Measurements from ENCODE around the gene PPL. TPM values are rescaled to one million over a fixed set of nuclear protein-coding genes. Genes with fewer than 3 reads are reported as not detected.
"Not testable (repeated sequence)": the region's sequence is repeated elsewhere in the genome, so short reads cannot be mapped to it uniquely, and the experiment has no call there.

PPL gene
- total and polyA plus RNA-seq, 2 experiments from 2014 or later, result 32.8 to 44.5 TPM

DNA sequence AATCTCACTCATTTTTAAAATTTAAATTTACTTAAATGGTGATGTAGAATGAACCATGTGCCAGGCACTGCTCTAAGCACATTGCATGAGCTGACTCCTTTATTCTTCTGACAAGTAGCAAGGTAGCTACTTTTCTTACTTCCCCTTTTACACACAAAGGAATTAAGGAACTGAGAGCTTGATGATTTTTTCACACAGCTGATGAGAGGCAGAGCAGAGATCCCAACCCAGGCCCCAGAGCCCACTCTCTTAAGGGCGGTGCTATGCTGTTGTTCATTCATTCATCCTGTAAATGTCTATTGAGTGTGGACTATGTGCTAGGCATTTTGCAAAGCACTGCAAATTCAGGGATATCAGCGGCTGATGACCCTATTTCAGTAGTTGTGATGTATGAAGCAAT, 39.1 kb upstream of the PPL start:
- Histone ChIP-seq H3K9me3 (ENCODE audit: low read depth) (no peaks in the 10 kb centered on the region), H3K4me2 (no peak overlapping the region), H3K4me3 (no peak overlapping the region), H4K20me1 (ENCODE audit: insufficient read depth, poor library complexity, severe bottlenecking) (no peaks in the 10 kb centered on the region), H3K27me3 (no peaks in the 10 kb centered on the region), H3K79me2 (no peaks in the 10 kb centered on the region), H2AFZ (no peak overlapping the region), H3K4me1 (ENCODE audit: insufficient read depth) (no peaks in the 10 kb centered on the region), H3K36me3 (replicated peaks; ENCODE audit: insufficient read depth, low read depth) (no peaks in the 10 kb centered on the region), H3K27ac (no peak overlapping the region), H3K9me2 (replicated peaks; ENCODE audit: insufficient read depth) (no peaks in the 10 kb centered on the region)
- no peak for DNase-seq (ENCODE audit: low spot score)
- TF ChIP-seq EZH2 (IDR thresholded peaks at IDR 0.05; ENCODE audit: borderline replicate concordance), result no peak
- TF ChIP-seq EZH2phosphoT487 (IDR thresholded peaks at IDR 0.05; ENCODE audit: low read depth, severe bottlenecking, unreplicated experiment), result no peak
- TF ChIP-seq CTCF (IDR thresholded peaks at IDR 0.05; ENCODE audit: poor library complexity), result no peak
- WGBS (ENCODE audit: low lambda C conversion rate, missing lambda C conversion rate), result 91% methylated on average over 2 of the region's 2 CpGs

DNA sequence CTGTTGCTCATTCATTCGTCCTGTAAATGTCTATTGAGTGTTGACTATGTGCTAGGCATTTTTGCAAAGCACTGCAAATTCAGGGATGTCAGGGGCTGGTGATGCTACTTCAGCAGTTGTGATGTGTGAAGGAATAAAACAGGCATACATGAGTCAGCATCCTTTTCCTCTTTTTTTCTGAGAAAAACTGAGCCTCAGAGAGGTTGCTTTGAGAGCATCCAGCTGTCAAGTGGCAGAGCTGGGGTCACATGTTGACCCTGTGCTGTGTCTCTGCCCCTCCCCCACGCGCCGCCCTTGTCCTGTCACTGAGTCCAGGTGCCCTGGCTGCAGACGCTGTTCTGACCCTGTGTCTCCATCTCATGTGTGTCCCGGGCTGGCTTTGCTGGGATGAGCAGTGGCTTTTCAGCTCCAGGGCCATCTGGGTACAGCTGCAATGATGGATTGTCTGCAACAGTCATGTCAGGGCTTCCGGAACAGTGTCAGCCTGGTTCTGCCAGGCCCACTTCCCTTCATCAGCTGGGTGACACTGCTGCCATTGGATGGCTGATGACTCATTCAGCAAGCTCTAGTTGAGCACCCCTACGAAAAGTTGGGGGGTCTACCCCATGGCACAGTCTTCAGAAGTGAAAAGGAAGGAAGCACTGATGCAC, 36.1 kb upstream of the PPL start:
- Histone ChIP-seq H3K4me3 (no peak overlapping the region), H3K9me3 (ENCODE audit: low read depth) (no peaks in the 10 kb centered on the region), H3K4me2 (no peak overlapping the region), H3K79me2 (no peaks in the 10 kb centered on the region), H3K9me2 (replicated peaks; ENCODE audit: insufficient read depth) (no peaks in the 10 kb centered on the region), H2AFZ (no peak overlapping the region), H3K36me3 (replicated peaks; ENCODE audit: insufficient read depth, low read depth) (no peaks in the 10 kb centered on the region), H3K4me1 (ENCODE audit: insufficient read depth) (no peaks in the 10 kb centered on the region), H3K27me3 (no peaks in the 10 kb centered on the region), H3K27ac (no peak overlapping the region), H4K20me1 (ENCODE audit: insufficient read depth, poor library complexity, severe bottlenecking) (no peaks in the 10 kb centered on the region)
- WGBS (ENCODE audit: low lambda C conversion rate, missing lambda C conversion rate), result 65% methylated on average over 8 of the region's 8 CpGs
- TF ChIP-seq CTCF (IDR thresholded peaks at IDR 0.05; ENCODE audit: poor library complexity) (no peak), EZH2 (IDR thresholded peaks at IDR 0.05; ENCODE audit: borderline replicate concordance) (no peak), EZH2phosphoT487 (IDR thresholded peaks at IDR 0.05; ENCODE audit: low read depth, severe bottlenecking, unreplicated experiment) (no peak)
- no peak for DNase-seq (ENCODE audit: low spot score)

GRCh38 chr16:4970010-4970409, 33.1 kb upstream of the PPL start:
- no peaks in the 10 kb centered on the region for H3K79me2 ChIP-seq
- 64% methylated on average over 3 of the region's 3 CpGs for WGBS (ENCODE audit: low lambda C conversion rate, missing lambda C conversion rate)
- H2AFZ ChIP-seq, result no peak overlapping the region

GRCh38 chr16:4968879-4969483, 32.0 kb upstream of the PPL start:
- TF ChIP-seq EZH2phosphoT487 (IDR thresholded peaks at IDR 0.05; ENCODE audit: low read depth, severe bottlenecking, unreplicated experiment), result no peak
- TF ChIP-seq EZH2 (IDR thresholded peaks at IDR 0.05; ENCODE audit: borderline replicate concordance), result no peak
- TF ChIP-seq CTCF (IDR thresholded peaks at IDR 0.05; ENCODE audit: poor library complexity), result no peak
- H2AFZ ChIP-seq, result no peak overlapping the region
- H3K9me2 ChIP-seq (replicated peaks; ENCODE audit: insufficient read depth), result no peaks in the 10 kb centered on the region
- no peaks in the 10 kb centered on the region for H3K4me1 ChIP-seq (ENCODE audit: insufficient read depth)
- DNase-seq (ENCODE audit: low spot score), result no peak
- no peaks in the 10 kb centered on the region for H4K20me1 ChIP-seq (ENCODE audit: insufficient read depth, poor library complexity, severe bottlenecking)
- no peaks in the 10 kb centered on the region for H3K27me3 ChIP-seq
- no peak overlapping the region for H3K4me3 ChIP-seq
- no peak overlapping the region for H3K27ac ChIP-seq
- H3K4me2 ChIP-seq, result no peak overlapping the region
- 54% methylated on average over 13 of the region's 13 CpGs for WGBS (ENCODE audit: low lambda C conversion rate, missing lambda C conversion rate)
- no peaks in the 10 kb centered on the region for H3K79me2 ChIP-seq
- no peaks in the 10 kb centered on the region for H3K36me3 ChIP-seq (replicated peaks; ENCODE audit: insufficient read depth, low read depth)
- no peaks in the 10 kb centered on the region for H3K9me3 ChIP-seq (ENCODE audit: low read depth)

More at GRCh38 chr16:4970010-4970409, 33.1 kb upstream of the PPL start:
- Histone ChIP-seq H3K36me3 (replicated peaks; ENCODE audit: insufficient read depth, low read depth) (no peaks in the 10 kb centered on the region), H4K20me1 (ENCODE audit: insufficient read depth, poor library complexity, severe bottlenecking) (no peaks in the 10 kb centered on the region), H3K4me2 (no peak overlapping the region), H3K9me2 (replicated peaks; ENCODE audit: insufficient read depth) (no peaks in the 10 kb centered on the region), H3K27me3 (no peaks in the 10 kb centered on the region), H3K9me3 (ENCODE audit: low read depth) (no peaks in the 10 kb centered on the region), H3K4me3 (no peak overlapping the region), H3K4me1 (ENCODE audit: insufficient read depth) (no peaks in the 10 kb centered on the region), H3K27ac (no peak overlapping the region)
- DNase-seq (ENCODE audit: low spot score), result no peak
- TF ChIP-seq EZH2 (IDR thresholded peaks at IDR 0.05; ENCODE audit: borderline replicate concordance), result no peak

GRCh38 chr16:4968278-4968677, 31.3 kb upstream of the PPL start:
- 92% methylated on average over 12 of the region's 12 CpGs for WGBS (ENCODE audit: low lambda C conversion rate, missing lambda C conversion rate)
- H3K4me2 ChIP-seq; H3K9me3 ChIP-seq (ENCODE audit: low read depth); H3K4me1 ChIP-seq (ENCODE audit: insufficient read depth); H3K4me3 ChIP-seq; H3K9me2 ChIP-seq (replicated peaks; ENCODE audit: insufficient read depth); H3K79me2 ChIP-seq; H3K36me3 ChIP-seq (replicated peaks; ENCODE audit: insufficient read depth, low read depth); H2AFZ ChIP-seq; DNase-seq (ENCODE audit: low spot score); H4K20me1 ChIP-seq (ENCODE audit: insufficient read depth, poor library complexity, severe bottlenecking); H3K27me3 ChIP-seq; H3K27ac ChIP-seq: not testable (repeated sequence)

Data from hepatocyte (in vitro differentiated cells).